Fibroblast of lung (primary cell): ENCODE measurements around the gene MINDY1. TPM values are rescaled to one million over a fixed set of nuclear protein-coding genes. Genes with fewer than 3 reads are reported as not detected.

Source experiments
- DNase-seq, 2 donors: peaks; one replicate each; pipeline versions ENCODE4 v3.0.0 to v3.0.0-alpha.2; 2010; ENCODE audit warnings: low read depth in 2 of 2
- H2AFZ ChIP-seq: 2 replicates; pipeline ENCODE4 v1.5.1; 2012; ENCODE audit warnings: low read length, control low read depth, inconsistent platforms
- H3K27ac ChIP-seq: 2 replicates; pipeline ENCODE4 v1.5.1; 2011; ENCODE audit warnings: low read length, control low read depth; ENCODE audit not compliant: insufficient read depth
- H3K27me3 ChIP-seq: 2 replicates; pipeline ENCODE4 v1.5.1; 2011; ENCODE audit warnings: mild to moderate bottlenecking, low read length; ENCODE audit not compliant: control insufficient read depth, insufficient read depth
- H3K36me3 ChIP-seq: 2 replicates; pipeline ENCODE4 v1.5.1; 2011; ENCODE audit warnings: low read length; ENCODE audit not compliant: control insufficient read depth, insufficient read depth
- H3K4me1 ChIP-seq: 2 replicates; pipeline ENCODE4 v1.5.1; 2011; ENCODE audit warnings: low read length; ENCODE audit not compliant: control insufficient read depth, insufficient read depth; ENCODE audit errors: extremely low read depth
- H3K4me2 ChIP-seq: 2 replicates; pipeline ENCODE4 v1.5.1; 2011; ENCODE audit warnings: low read length, control low read depth; ENCODE audit not compliant: insufficient read depth; ENCODE audit errors: extremely low read depth
- H3K4me3 ChIP-seq, 4 experiments: fragments of 200-600 bp in 1 of 4; sonication (generic) in 1 of 4; replicated peaks in 1 of 4; 2 replicates each; pipeline ENCODE4 v1.5.1; 2011 to 2016; ENCODE audit warnings: low read length in 4 of 4, low read depth in 3 of 4, mild to moderate bottlenecking in 3 of 4, control low read depth in 2 of 4, inconsistent platforms in 1 of 4, mixed read lengths in 1 of 4; ENCODE audit not compliant: insufficient read depth in 1 of 4; ENCODE audit errors: control extremely low read depth in 1 of 4
- H3K79me2 ChIP-seq: 2 replicates; pipeline ENCODE4 v1.5.1; 2012; ENCODE audit warnings: mild to moderate bottlenecking, low read length, inconsistent platforms; ENCODE audit not compliant: control insufficient read depth, insufficient read depth
- H3K9ac ChIP-seq: 2 replicates; pipeline ENCODE4 v1.5.1; 2011; ENCODE audit warnings: mild to moderate bottlenecking, low read length, control low read depth; ENCODE audit not compliant: insufficient read depth
- H3K9me3 ChIP-seq: 2 replicates; pipeline ENCODE4 v1.5.1; 2012; ENCODE audit warnings: low read depth, low read length; ENCODE audit not compliant: control insufficient read depth, insufficient read depth
- H4K20me1 ChIP-seq: 2 replicates; pipeline ENCODE4 v1.5.1; 2011; ENCODE audit warnings: low read length; ENCODE audit not compliant: control insufficient read depth, insufficient read depth; ENCODE audit errors: extremely low read depth
- EZH2 ChIP-seq: IDR thresholded peaks from 2 replicates; pipeline ENCODE4 v1.5.1; 2012; ENCODE audit warnings: low read length, control low read depth, mild to moderate bottlenecking; ENCODE audit errors: missing control alignments
- polyA plus RNA-seq, 2 donors: library from polyadenylated mRNA; depleted of rRNA in 1 of 2; stranded (reverse) in 1 of 2; unstranded in 1 of 2; fragments of >200 nt; gene quantifications; 2 replicates each; pipeline ENCODE4 v1.2.1, GENCODE V29; 2011 to 2012; ENCODE audit warnings: missing spikeins in 1 of 2
- total RNA-seq: library from RNA; depleted of rRNA; stranded (reverse); fragments of >200 nt; gene quantifications from 2 replicates; pipeline ENCODE4 v1.2.1, GENCODE V29; 2014
- TF ChIP-seq, protein P1 (sequence below), 2 donors: IDR thresholded peaks in 1 of 2; conservative IDR thresholded peaks in 1 of 2; 1 replicate in 1 of 2; 2 replicates in 1 of 2; pipeline ENCODE4 v1.5.1; 2011 to 2012; ENCODE audit warnings: low read length in 2 of 2, control low read depth in 1 of 2, inconsistent platforms in 1 of 2, low read depth in 1 of 2, mild to moderate bottlenecking in 1 of 2

Gene MINDY1
- total and polyA plus RNA-seq, 2 donors (not counting 1 experiment from before 2014, with no cell fraction given) = 11.7 to 17.3 TPM

DNA sequence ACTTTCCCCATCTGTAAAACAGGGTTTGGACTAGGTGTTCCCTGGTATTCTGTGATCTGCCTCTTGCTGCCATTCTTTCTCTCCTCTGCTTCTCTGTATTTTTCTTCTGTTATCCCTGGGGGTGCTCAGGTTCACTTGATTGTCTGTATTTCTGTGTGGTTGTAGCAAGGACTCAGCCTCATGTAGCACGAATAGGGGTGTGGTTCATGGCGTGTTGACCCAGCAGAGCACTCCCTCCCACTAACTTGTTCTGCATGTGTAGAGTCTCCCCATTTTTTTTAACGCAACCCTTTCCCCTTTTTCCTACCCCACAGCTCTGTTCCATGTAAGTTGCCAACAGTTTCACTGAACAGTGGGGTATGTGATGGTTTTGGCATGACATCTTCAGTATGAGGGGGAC, 28.5 kb upstream of the MINDY1 start:
- Histone ChIP-seq H3K4me3 (no peak overlapping the region), H3K4me2 (no peak overlapping the region), H3K79me2 (no peaks in the 10 kb centered on the region), H3K9ac (no peak overlapping the region), H3K9me3 (no peaks in the 10 kb centered on the region), H3K36me3 (peaks cover 2% of the 10 kb centered on the region), H3K4me1 (no peaks in the 10 kb centered on the region), H3K27me3 (no peaks in the 10 kb centered on the region), H2AFZ (no peak overlapping the region), H4K20me1 (no peaks in the 10 kb centered on the region), H3K27ac (no peak overlapping the region)
- DNase-seq = no peak
- TF ChIP-seq, protein P1, sequence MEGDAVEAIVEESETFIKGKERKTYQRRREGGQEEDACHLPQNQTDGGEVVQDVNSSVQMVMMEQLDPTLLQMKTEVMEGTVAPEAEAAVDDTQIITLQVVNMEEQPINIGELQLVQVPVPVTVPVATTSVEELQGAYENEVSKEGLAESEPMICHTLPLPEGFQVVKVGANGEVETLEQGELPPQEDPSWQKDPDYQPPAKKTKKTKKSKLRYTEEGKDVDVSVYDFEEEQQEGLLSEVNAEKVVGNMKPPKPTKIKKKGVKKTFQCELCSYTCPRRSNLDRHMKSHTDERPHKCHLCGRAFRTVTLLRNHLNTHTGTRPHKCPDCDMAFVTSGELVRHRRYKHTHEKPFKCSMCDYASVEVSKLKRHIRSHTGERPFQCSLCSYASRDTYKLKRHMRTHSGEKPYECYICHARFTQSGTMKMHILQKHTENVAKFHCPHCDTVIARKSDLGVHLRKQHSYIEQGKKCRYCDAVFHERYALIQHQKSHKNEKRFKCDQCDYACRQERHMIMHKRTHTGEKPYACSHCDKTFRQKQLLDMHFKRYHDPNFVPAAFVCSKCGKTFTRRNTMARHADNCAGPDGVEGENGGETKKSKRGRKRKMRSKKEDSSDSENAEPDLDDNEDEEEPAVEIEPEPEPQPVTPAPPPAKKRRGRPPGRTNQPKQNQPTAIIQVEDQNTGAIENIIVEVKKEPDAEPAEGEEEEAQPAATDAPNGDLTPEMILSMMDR (conservative IDR thresholded peaks at IDR 0.05 in 1 of 2, IDR thresholded peaks at IDR 0.05 in 1 of 2; ENCODE audit: low read depth in 1 of 2, low read length in 2 of 2) = no peak
- no peak for TF ChIP-seq EZH2

- no peaks in the 10 kb centered on the region for H3K27me3 ChIP-seq
- H3K4me1 ChIP-seq = no peaks in the 10 kb centered on the region
- H4K20me1 ChIP-seq = no peaks in the 10 kb centered on the region
- H3K4me2 ChIP-seq = no peak overlapping the region
- H3K4me3 ChIP-seq = no peak overlapping the region
- no peak overlapping the region for H3K27ac ChIP-seq
- H3K36me3 ChIP-seq = peaks cover 4% of the 10 kb centered on the region
- no peak overlapping the region for H2AFZ ChIP-seq
- H3K9me3 ChIP-seq = no peaks in the 10 kb centered on the region
- H3K9ac ChIP-seq = no peak overlapping the region
- H3K79me2 ChIP-seq = no peaks in the 10 kb centered on the region
- no peak for DNase-seq
- TF ChIP-seq, protein P1 (conservative IDR thresholded peaks at IDR 0.05 in 1 of 2, IDR thresholded peaks at IDR 0.05 in 1 of 2; ENCODE audit: low read depth in 1 of 2, low read length in 2 of 2) = no peak
- no peak for TF ChIP-seq EZH2
Measured at GRCh38 chr1:151032164-151032563, 25.5 kb upstream of the MINDY1 start.

DNA sequence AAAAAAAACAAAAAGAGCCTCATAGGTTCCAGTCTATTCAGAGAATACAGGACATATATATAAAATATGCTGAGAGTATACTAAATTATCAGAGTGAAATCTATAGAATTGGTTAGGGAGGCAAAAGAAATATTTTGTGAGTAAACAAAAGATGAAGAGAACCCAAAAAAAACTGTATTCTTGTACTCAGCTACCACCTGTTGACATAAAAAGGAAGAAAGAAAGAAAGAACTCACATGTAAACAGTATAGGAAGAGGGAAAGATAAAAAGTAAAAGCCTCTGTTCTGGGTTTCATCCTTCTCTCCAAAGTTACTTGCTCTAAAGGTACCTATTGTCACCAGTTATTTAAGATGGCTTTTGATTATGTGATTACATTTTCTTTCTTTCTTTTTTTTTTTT, 19.8 kb upstream of the MINDY1 start:
- Histone ChIP-seq H3K4me2 (no peak overlapping the region), H3K36me3 (peaks cover 5% of the 10 kb centered on the region), H3K9me3 (no peaks in the 10 kb centered on the region), H3K79me2 (no peaks in the 10 kb centered on the region), H3K4me1 (no peaks in the 10 kb centered on the region), H4K20me1 (no peaks in the 10 kb centered on the region), H3K9ac (no peak overlapping the region), H3K27ac (no peak overlapping the region), H3K4me3 (no peak overlapping the region), H3K27me3 (no peaks in the 10 kb centered on the region), H2AFZ (no peak overlapping the region)
- no peak for TF ChIP-seq EZH2
- TF ChIP-seq, protein P1 (conservative IDR thresholded peaks at IDR 0.05 in 1 of 2, IDR thresholded peaks at IDR 0.05 in 1 of 2; ENCODE audit: low read depth in 1 of 2, low read length in 2 of 2) = no peak
- DNase-seq = no peak
